Kidney epithelial cell (primary cell): ENCODE measurements around the gene ZNF354C. TPM values are rescaled to one million over a fixed set of nuclear protein-coding genes. Genes with fewer than 3 reads are reported as not detected.
"Not testable (repeated sequence)": the region's sequence is repeated elsewhere in the genome, so short reads cannot be mapped to it uniquely, and the experiment has no call there.

ENCODE experiments used
- DNase-seq: peaks from one replicate; pipeline ENCODE4 v3.0.0-alpha.2; 2010; ENCODE audit warnings: low read depth
- H3K27me3 ChIP-seq: 2 replicates; pipeline ENCODE4 v1.6.0; 2011; ENCODE audit warnings: low read length; ENCODE audit not compliant: control insufficient read depth, insufficient read depth
- H3K36me3 ChIP-seq: 2 replicates; pipeline ENCODE4 v1.5.1; 2011; ENCODE audit warnings: low read length; ENCODE audit not compliant: control insufficient read depth, insufficient read depth
- H3K4me3 ChIP-seq: 2 replicates; pipeline ENCODE4 v1.5.1; 2011; ENCODE audit warnings: low read depth, mild to moderate bottlenecking, control low read depth, low read length
- CTCF ChIP-seq: IDR thresholded peaks from 2 replicates; pipeline ENCODE4 v1.5.1; 2011; ENCODE audit warnings: mild to moderate bottlenecking, moderate library complexity, low read length, control low read depth, inconsistent platforms; ENCODE audit not compliant: insufficient read depth, poor library complexity, severe bottlenecking
- total RNA-seq: library from RNA; depleted of rRNA; stranded (reverse); fragments of >200 nt; gene quantifications from 2 replicates; pipeline ENCODE4 v1.2.3, GENCODE V29; 2015

ZNF354C gene
- total RNA-seq, 1 donor from 2014 or later = 6.9 TPM

- TF ChIP-seq CTCF = no peak
- H3K27me3 ChIP-seq = no peaks in the 10 kb centered on the region
- H3K4me3 ChIP-seq = no peak overlapping the region
- no peaks in the 10 kb centered on the region for H3K36me3 ChIP-seq
- DNase-seq = no peak
Measured at GRCh38 chr5:179079165-179079987, 19.2 kb downstream of the ZNF354C start.

- no peaks in the 10 kb centered on the region for H3K36me3 ChIP-seq
- no peak for DNase-seq
Measured at GRCh38 chr5:179080724-179081123, 20.6 kb downstream of the ZNF354C start.

GRCh38 chr5:179089502-179089901 lies 29.3 kb downstream of the ZNF354C start:
- DNase-seq = no peak
- Histone ChIP-seq H3K36me3 (no peaks in the 10 kb centered on the region), H3K27me3 (no peaks in the 10 kb centered on the region), H3K4me3 (no peak overlapping the region)
- no peak for TF ChIP-seq CTCF

More at GRCh38 chr5:179080724-179081123, 20.6 kb downstream of the ZNF354C start:
- H3K27me3 ChIP-seq = no peaks in the 10 kb centered on the region
- TF ChIP-seq CTCF = no peak
- no peak overlapping the region for H3K4me3 ChIP-seq

GRCh38 chr5:179101282-179101681 lies 41.1 kb downstream of the ZNF354C start:
- H3K27me3 ChIP-seq, H3K4me3 ChIP-seq, DNase-seq, H3K36me3 ChIP-seq: not testable (repeated sequence)

- Histone ChIP-seq H3K27me3 (no peaks in the 10 kb centered on the region), H3K4me3 (no peak overlapping the region), H3K36me3 (no peaks in the 10 kb centered on the region)
- no peak for DNase-seq
- TF ChIP-seq CTCF = no peak
Measured at GRCh38 chr5:179110528-179110927, 50.4 kb downstream of the ZNF354C start.

GRCh38 chr5:179111267-179112207 lies 51.4 kb downstream of the ZNF354C start:
- no peak for TF ChIP-seq CTCF
- no peak overlapping the region for H3K4me3 ChIP-seq
- no peaks in the 10 kb centered on the region for H3K27me3 ChIP-seq
- DNase-seq = no peak
- no peaks in the 10 kb centered on the region for H3K36me3 ChIP-seq
